H1 (cell line): ENCODE results near the gene SPC25. TPM values are rescaled to one million over a fixed set of nuclear protein-coding genes. Genes with fewer than 3 reads are reported as not detected.
A peak's percentile ranks its signal among the peaks of the same experiment; 100 is the strongest.

Source experiments
- CTCF ChIA-PET: fragments of 300-600 bp; sonication (Branson Sonifier 250); formaldehyde crosslinking; loops from one replicate; lab custom pipeline; 2021; ENCODE audit not compliant: partially characterized antibody; lab: Charles Lee
- POLR2A ChIA-PET: fragments of 300-600 bp; sonication (Branson Sonifier 250); formaldehyde crosslinking; loops from one replicate; lab custom pipeline; 2021; ENCODE audit warnings: inconsistent platforms; ENCODE audit not compliant: partially characterized antibody; lab: Charles Lee
- DNase-seq, 2 experiments: peaks; one replicate each; pipeline versions ENCODE4 v3.0.0 to v3.0.0-alpha.2; 2010 to 2022; ENCODE audit warnings: low spot score in 2 of 2, low read depth in 1 of 2, mixed read lengths in 1 of 2
- FAIRE-seq: peaks from 2 replicates; lab custom pipeline; 2011; peaks lifted over from hg19 to GRCh38; lab: Jason Lieb, UNC
- H2AFZ ChIP-seq: 2 replicates; pipeline ENCODE4 v1.8.1; 2012; ENCODE audit warnings: low read length, inconsistent platforms
- H2AK5ac ChIP-seq: 2 replicates; pipeline ENCODE4 v1.6.1; 2013; ENCODE audit warnings: low read depth, low read length
- H2BK120ac ChIP-seq: replicated peaks from 2 replicates; pipeline ENCODE3; 2013; ENCODE audit warnings: low read depth, low read length, inconsistent platforms
- H2BK12ac ChIP-seq: 2 replicates; pipeline ENCODE4 v1.6.1; 2013; ENCODE audit warnings: low read depth, low read length
- H2BK15ac ChIP-seq: 2 replicates; pipeline ENCODE4 v1.6.1; 2013; ENCODE audit warnings: low read length
- H2BK20ac ChIP-seq: 2 replicates; pipeline ENCODE4 v1.6.1; 2013; ENCODE audit warnings: low read length
- H2BK5ac ChIP-seq: 2 replicates; pipeline ENCODE4 v1.6.1; 2013; ENCODE audit warnings: low read depth, low read length
- H3K14ac ChIP-seq: 2 replicates; pipeline ENCODE4 v1.6.1; 2013; ENCODE audit warnings: inconsistent platforms; ENCODE audit not compliant: insufficient read length
- H3K18ac ChIP-seq: 2 replicates; pipeline ENCODE4 v1.6.1; 2013; ENCODE audit warnings: low read length; ENCODE audit errors: extremely low read depth
- H3K23ac ChIP-seq: 2 replicates; pipeline ENCODE4 v1.6.1; 2013; ENCODE audit warnings: inconsistent platforms; ENCODE audit not compliant: insufficient read length
- H3K23me2 ChIP-seq: 2 replicates; pipeline ENCODE4 v1.6.1; 2013; ENCODE audit warnings: low read depth, low read length
- H3K27ac ChIP-seq: 2 replicates; pipeline ENCODE4 v1.6.1; 2011; ENCODE audit warnings: low read depth, low read length, inconsistent platforms
- H3K27me3 ChIP-seq, 4 experiments: replicated peaks in 1 of 4; 1 replicate in 1 of 4; 2 replicates in 3 of 4; pipeline versions ENCODE4 v1.6.1 to v1.8.1; 2011 to 2013; ENCODE audit warnings: low read length in 3 of 4, mild to moderate bottlenecking in 3 of 4, inconsistent platforms in 2 of 4, mixed read lengths in 2 of 4, moderate library complexity in 1 of 4; ENCODE audit not compliant: control insufficient read depth in 3 of 4, insufficient read depth in 3 of 4; ENCODE audit errors: extremely low read depth in 1 of 4
- H3K36me3 ChIP-seq, 4 experiments: 2 replicates each; pipeline versions ENCODE4 v1.6.1 to v1.8.1; 2011 to 2013; ENCODE audit warnings: mild to moderate bottlenecking in 4 of 4, low read length in 3 of 4, moderate library complexity in 2 of 4, control low read depth in 1 of 4, inconsistent platforms in 1 of 4; ENCODE audit not compliant: insufficient read depth in 4 of 4, control insufficient read depth in 2 of 4
- H3K4ac ChIP-seq: replicated peaks from 2 replicates; pipeline ENCODE3; 2013; ENCODE audit warnings: low read length, low read depth, mixed read lengths, inconsistent platforms; ENCODE audit not compliant: insufficient read length
- H3K4me1 ChIP-seq, 4 experiments: replicated peaks in 1 of 4; 1 replicate in 1 of 4; 2 replicates in 3 of 4; pipeline versions ENCODE4 v1.6.1 to v1.8.1; 2011 to 2013; ENCODE audit warnings: low read length in 3 of 4, inconsistent platforms in 2 of 4, mixed read lengths in 1 of 4; ENCODE audit not compliant: insufficient read depth in 4 of 4, control insufficient read depth in 3 of 4
- H3K4me2 ChIP-seq, 2 experiments: 2 replicates each; pipeline versions ENCODE4 v1.6.1 to v1.8.1; 2011 to 2013; ENCODE audit warnings: low read depth in 2 of 2, low read length in 2 of 2, control low read depth in 1 of 2, inconsistent platforms in 1 of 2, mild to moderate bottlenecking in 1 of 2; ENCODE audit not compliant: insufficient read depth in 1 of 2
- H3K4me3 ChIP-seq, 4 experiments: fragments of 200-600, 300-600 bp in 1 of 4; sonication (generic), shearing (Covaris generic), sonication (Bioruptor Twin) in 1 of 4; 2 replicates each; pipeline versions ENCODE4 v1.5.1 to v1.8.1; 2011 to 2016; ENCODE audit warnings: low read length in 4 of 4, low read depth in 3 of 4, control low read depth in 2 of 4, inconsistent platforms in 2 of 4, mild to moderate bottlenecking in 2 of 4, mixed read lengths in 1 of 4, moderate library complexity in 1 of 4; ENCODE audit not compliant: insufficient read depth in 2 of 4; ENCODE audit errors: extremely low read depth in 1 of 4
- H3K56ac ChIP-seq: replicated peaks from 2 replicates; pipeline ENCODE3; 2013; ENCODE audit warnings: low read depth, mild to moderate bottlenecking, mixed read lengths, low read length, inconsistent platforms; ENCODE audit not compliant: insufficient read length
- H3K79me1 ChIP-seq: 2 replicates; pipeline ENCODE4 v1.6.1; 2013; ENCODE audit warnings: low read depth, low read length, control low read depth
- H3K79me2 ChIP-seq, 2 experiments: 2 replicates each; pipeline versions ENCODE4 v1.6.1 to v1.8.1; 2012 to 2013; ENCODE audit warnings: low read length in 2 of 2, mild to moderate bottlenecking in 2 of 2, inconsistent platforms in 1 of 2; ENCODE audit not compliant: insufficient read depth in 2 of 2, control insufficient read depth in 1 of 2
- H3K9ac ChIP-seq, 4 experiments: replicated peaks in 1 of 4; 1 replicate in 1 of 4; 2 replicates in 3 of 4; pipeline versions ENCODE4 v1.6.1 to v1.8.1; 2011 to 2013; ENCODE audit warnings: low read depth in 3 of 4, low read length in 3 of 4, control low read depth in 2 of 4, mild to moderate bottlenecking in 2 of 4, moderate library complexity in 2 of 4, inconsistent platforms in 1 of 4; ENCODE audit errors: extremely low read depth in 1 of 4
- H3K9me3 ChIP-seq, 2 experiments: 2 replicates each; pipeline versions ENCODE4 v1.6.1 to v1.8.1; 2012 to 2013; ENCODE audit warnings: mild to moderate bottlenecking in 2 of 2, moderate library complexity in 2 of 2, control low read depth in 1 of 2, inconsistent platforms in 1 of 2, low read depth in 1 of 2, low read length in 1 of 2, mixed read lengths in 1 of 2; ENCODE audit not compliant: insufficient read depth in 2 of 2
- H4K20me1 ChIP-seq, 2 experiments: replicated peaks in 1 of 2; 2 replicates each; pipeline versions ENCODE3 to v1.8.1; 2011 to 2013; ENCODE audit warnings: inconsistent platforms in 2 of 2, low read length in 2 of 2, mild to moderate bottlenecking in 1 of 2; ENCODE audit not compliant: insufficient read depth in 2 of 2, control insufficient read depth in 1 of 2
- H4K5ac ChIP-seq: 2 replicates; pipeline ENCODE4 v1.6.1; 2013; ENCODE audit warnings: low read length, low read depth, mixed read lengths, inconsistent platforms; ENCODE audit not compliant: insufficient read length
- H4K8ac ChIP-seq: 2 replicates; pipeline ENCODE4 v1.8.0; 2013; ENCODE audit warnings: mild to moderate bottlenecking, moderate library complexity, low read length, inconsistent platforms; ENCODE audit not compliant: insufficient read depth; ENCODE audit errors: extremely low read depth
- H4K91ac ChIP-seq: replicated peaks from 2 replicates; pipeline ENCODE3; 2013; ENCODE audit warnings: low read length, mixed read lengths, inconsistent platforms; ENCODE audit not compliant: insufficient read length
- BACH1 ChIP-seq: IDR thresholded peaks from 2 replicates; pipeline ENCODE4 v1.6.1; 2012; ENCODE audit warnings: low read length, improper control_type of control experiment
- EZH2 ChIP-seq: fragments of 200-600 bp; sonication (generic); IDR thresholded peaks from 2 replicates; pipeline ENCODE4 v1.7.1; 2012; ENCODE audit warnings: low read depth, mild to moderate bottlenecking, moderate library complexity, low read length, inconsistent platforms; ENCODE audit not compliant: severe bottlenecking
- GTF2F1 ChIP-seq: IDR thresholded peaks from 2 replicates; pipeline ENCODE4 v1.6.1; 2012; ENCODE audit warnings: low read depth, low read length, improper control_type of control experiment, borderline replicate concordance
- NRF1 ChIP-seq: IDR thresholded peaks from 2 replicates; pipeline ENCODE4 v1.6.1; 2011; ENCODE audit warnings: mild to moderate bottlenecking, low read depth, low read length, improper control_type of control experiment
- POLR2AphosphoS5 ChIP-seq: IDR thresholded peaks from 2 replicates; pipeline ENCODE4 v1.6.1; 2011; ENCODE audit warnings: low read depth, low read length
- RAD21 ChIP-seq, 2 experiments: IDR thresholded peaks in 1 of 2; conservative IDR thresholded peaks in 1 of 2; 2 replicates each; pipeline ENCODE4 v1.6.1; 2011; ENCODE audit warnings: low read depth in 2 of 2, low read length in 2 of 2, improper control_type of control experiment in 1 of 2, inconsistent platforms in 1 of 2, mild to moderate bottlenecking in 1 of 2, moderate library complexity in 1 of 2
- RBBP5 ChIP-seq: IDR thresholded peaks from 2 replicates; pipeline ENCODE4 v1.7.1; 2012; ENCODE audit warnings: low read depth, mild to moderate bottlenecking, inconsistent platforms, low read length, moderate library complexity, borderline replicate concordance
- RXRA ChIP-seq: IDR thresholded peaks from 2 replicates; pipeline ENCODE4 v1.6.1; 2011; ENCODE audit warnings: low read depth, mild to moderate bottlenecking, low read length, moderate library complexity; ENCODE audit not compliant: insufficient read depth
- SIX5 ChIP-seq: IDR thresholded peaks from 2 replicates; pipeline ENCODE4 v1.6.1; 2011; ENCODE audit warnings: mild to moderate bottlenecking, low read depth, low read length
- TEAD4 ChIP-seq: IDR thresholded peaks from 2 replicates; pipeline ENCODE4 v1.6.1; 2012; ENCODE audit warnings: low read depth, low read length, inconsistent platforms, mixed read lengths
- ZNF274 ChIP-seq: IDR thresholded peaks from 2 replicates; pipeline ENCODE4 v1.7.0; 2012; ENCODE audit warnings: low read length, borderline replicate concordance; ENCODE audit errors: extremely low read depth
- WGBS, 2 experiments: shearing (Covaris generic) in 1 of 2; methylation state at CpG; one replicate each; pipeline versions ENCODE4 v1.1.6 to v1.1.7; 2013 to 2015; ENCODE audit warnings: low lambda C conversion rate in 2 of 2, mixed read lengths in 2 of 2, inconsistent platforms in 1 of 2, low coverage in 1 of 2, missing lambda C conversion rate in 1 of 2; ENCODE audit not compliant: insufficient replicate concordance in 2 of 2, insufficient coverage in 1 of 2, insufficient read length in 1 of 2; ENCODE audit errors: extremely low coverage in 1 of 2, missing lambda C conversion rate in 1 of 2; 5-methylcytosine and 5-hydroxymethylcytosine counted together
- polyA plus RNA-seq, 7 experiments: library from polyadenylated mRNA; depleted of rRNA in 3 of 7; stranded (reverse) in 5 of 7; unstranded in 2 of 7; fragments of >200 nt in 5 of 7; fragments of 200-250 nt in 2 of 7; gene quantifications; 1 replicate in 5 of 7; 2 replicates in 1 of 7; 4 replicates in 1 of 7; pipeline versions ENCODE4 v1.2.1 to v1.2.3, GENCODE V29; 2011 to 2013; ENCODE audit warnings: missing spikeins in 2 of 7, mixed read lengths in 2 of 7
- total RNA-seq: library from RNA; stranded (reverse); fragmentation: NEBNext Ultra II Directional; extraction: Animal tissue kit (Norgen Biotek cat#: 25700); gene quantifications from 2 replicates; pipeline ENCODE4 v1.2.1, GENCODE V29; 2021
- TF ChIP-seq, protein P1 (sequence below), 3 experiments: IDR thresholded peaks; 1 replicate in 2 of 3; 2 replicates in 1 of 3; pipeline versions ENCODE4 v1.5.1 to v1.6.1; 2011; ENCODE audit warnings: low read length in 3 of 3, mild to moderate bottlenecking in 3 of 3, inconsistent platforms in 2 of 3, low read depth in 1 of 3, moderate library complexity in 1 of 3; ENCODE audit not compliant: insufficient read depth in 1 of 3; ENCODE audit errors: control extremely low read depth in 1 of 3

SPC25 gene
- total and polyA plus RNA-seq, 2 of the 8 experiments (the other 6 are each of a cell fraction or from before 2014, with no cell fraction given): 21.0 to 34.7 TPM

DNA sequence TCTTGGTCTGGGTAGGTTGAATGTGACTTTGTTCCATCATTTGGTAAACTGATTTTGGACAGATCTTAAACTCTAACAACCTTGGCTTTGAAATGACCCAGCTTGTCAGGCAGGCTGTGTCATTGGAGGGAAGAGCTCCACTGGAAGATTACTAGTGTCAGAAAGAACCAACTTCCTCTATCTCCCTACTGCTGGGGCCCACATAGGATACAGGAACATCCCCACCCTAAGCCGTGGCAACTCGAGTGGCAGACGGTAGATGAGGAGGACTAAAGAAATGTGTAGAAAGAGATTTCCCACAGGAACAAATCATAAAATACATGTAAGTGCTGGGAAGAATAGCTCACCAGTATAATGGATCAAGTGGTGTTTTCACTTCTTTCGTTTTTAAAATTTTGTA, 6.6 kb upstream of the SPC25 start:
- Histone ChIP-seq H4K91ac (no peak overlapping the region), H4K8ac (no peak overlapping the region), H2BK5ac (no peak overlapping the region), H3K56ac (no peak overlapping the region), H3K79me1 (no peaks in the 10 kb centered on the region), H3K9ac (no peak overlapping the region), H3K4me3 (no peak overlapping the region), H3K9me3 (no peaks in the 10 kb centered on the region), H3K79me2 (no peaks in the 10 kb centered on the region), H3K4me1 (no peaks in the 10 kb centered on the region), H3K18ac (no peak overlapping the region), H3K14ac (no peak overlapping the region), H2BK120ac (no peak overlapping the region), H2BK20ac (no peak overlapping the region), H4K5ac (no peak overlapping the region), H2BK15ac (no peak overlapping the region), H2AFZ (peak overlapping the region; percentile 73; the same call in 1 of the 2 replicates), H3K23me2 (no peaks in the 10 kb centered on the region; the same call in 1 of the 2 replicates), H4K20me1 (no peaks in the 10 kb centered on the region), H3K36me3 (no peaks in the 10 kb centered on the region), H3K27ac (no peak overlapping the region), H2BK12ac (no peak overlapping the region), H3K4me2 (no peak overlapping the region), H2AK5ac (no peak overlapping the region), H3K23ac (no peak overlapping the region), H3K27me3 (no peaks in the 10 kb centered on the region), H3K4ac (no peak overlapping the region)
- FAIRE-seq (no peak), DNase-seq (no peak)
- ChIA-PET CTCF (no interaction called here), POLR2A (no interaction called here)
- WGBS, 2 experiments: 81% methylated on average over 4 of the region's 4 CpGs; no CpG with 5 or more reads in 1 of the 2 experiments
- TF ChIP-seq EZH2 (no peak), BACH1 (no peak), SIX5 (no peak), RAD21 (IDR thresholded peaks at IDR 0.05 in 1 of 2, conservative IDR thresholded peaks at IDR 0.05 in 1 of 2; ENCODE audit: low read depth in 2 of 2, low read length in 2 of 2) (no peak), RBBP5 (no peak), ZNF274 (no peak), NRF1 (no peak), TEAD4 (no peak), POLR2AphosphoS5 (no peak), GTF2F1 (no peak), RXRA (no peak)
- TF ChIP-seq, protein P1, sequence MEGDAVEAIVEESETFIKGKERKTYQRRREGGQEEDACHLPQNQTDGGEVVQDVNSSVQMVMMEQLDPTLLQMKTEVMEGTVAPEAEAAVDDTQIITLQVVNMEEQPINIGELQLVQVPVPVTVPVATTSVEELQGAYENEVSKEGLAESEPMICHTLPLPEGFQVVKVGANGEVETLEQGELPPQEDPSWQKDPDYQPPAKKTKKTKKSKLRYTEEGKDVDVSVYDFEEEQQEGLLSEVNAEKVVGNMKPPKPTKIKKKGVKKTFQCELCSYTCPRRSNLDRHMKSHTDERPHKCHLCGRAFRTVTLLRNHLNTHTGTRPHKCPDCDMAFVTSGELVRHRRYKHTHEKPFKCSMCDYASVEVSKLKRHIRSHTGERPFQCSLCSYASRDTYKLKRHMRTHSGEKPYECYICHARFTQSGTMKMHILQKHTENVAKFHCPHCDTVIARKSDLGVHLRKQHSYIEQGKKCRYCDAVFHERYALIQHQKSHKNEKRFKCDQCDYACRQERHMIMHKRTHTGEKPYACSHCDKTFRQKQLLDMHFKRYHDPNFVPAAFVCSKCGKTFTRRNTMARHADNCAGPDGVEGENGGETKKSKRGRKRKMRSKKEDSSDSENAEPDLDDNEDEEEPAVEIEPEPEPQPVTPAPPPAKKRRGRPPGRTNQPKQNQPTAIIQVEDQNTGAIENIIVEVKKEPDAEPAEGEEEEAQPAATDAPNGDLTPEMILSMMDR (IDR thresholded peaks at IDR 0.05; ENCODE audit: control extremely low read depth in 1 of 3, insufficient read depth in 1 of 3, low read depth in 1 of 3, low read length in 3 of 3): no peak
